Measurements from ENCODE around the gene LSS. TPM values are rescaled to one million over a fixed set of nuclear protein-coding genes. Genes with fewer than 3 reads are reported as not detected.

The LSS gene
- total RNA-seq, 4 donors from 2014 or later = 55.5 to 131 (median 115) TPM

DNA sequence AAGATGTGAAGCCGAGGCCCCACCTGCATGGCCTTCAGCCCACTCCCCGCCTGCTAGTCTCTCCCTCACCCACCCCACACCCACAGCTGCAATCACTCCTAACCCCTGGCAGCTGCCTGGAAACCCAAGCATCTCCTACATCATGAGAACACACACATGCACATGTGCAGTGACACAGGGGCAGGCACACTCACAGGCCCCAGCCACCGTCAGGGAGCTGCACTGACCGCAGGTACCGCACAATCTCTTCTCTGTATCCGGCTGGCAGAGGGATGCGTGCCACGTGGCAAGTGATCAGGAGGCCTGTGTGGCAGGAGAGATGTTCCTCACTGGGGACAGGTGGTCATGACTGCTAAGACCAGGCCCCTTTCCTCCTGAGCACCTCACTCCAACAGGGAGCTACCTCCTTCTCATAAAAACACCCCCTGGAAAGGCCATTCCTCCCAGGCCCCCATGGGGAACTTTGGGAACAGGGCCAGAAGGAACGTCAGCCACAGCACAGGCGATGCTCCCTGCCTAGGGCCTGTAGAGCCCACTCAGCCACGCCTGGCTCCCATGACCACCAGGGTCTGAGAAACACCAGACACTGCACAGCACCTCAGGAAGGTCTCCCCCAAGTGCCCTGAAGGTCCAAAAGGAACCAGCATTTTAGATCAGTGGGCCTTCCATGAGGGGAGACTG, 6.0 kb downstream of the LSS start:
- intact Hi-C loops (cut with DNase I) = loop anchor here (10.0 kb wide), 1 partner anchor 102 kb away; the partner anchor contains the start of genes C21orf58 and PCNT

DNA sequence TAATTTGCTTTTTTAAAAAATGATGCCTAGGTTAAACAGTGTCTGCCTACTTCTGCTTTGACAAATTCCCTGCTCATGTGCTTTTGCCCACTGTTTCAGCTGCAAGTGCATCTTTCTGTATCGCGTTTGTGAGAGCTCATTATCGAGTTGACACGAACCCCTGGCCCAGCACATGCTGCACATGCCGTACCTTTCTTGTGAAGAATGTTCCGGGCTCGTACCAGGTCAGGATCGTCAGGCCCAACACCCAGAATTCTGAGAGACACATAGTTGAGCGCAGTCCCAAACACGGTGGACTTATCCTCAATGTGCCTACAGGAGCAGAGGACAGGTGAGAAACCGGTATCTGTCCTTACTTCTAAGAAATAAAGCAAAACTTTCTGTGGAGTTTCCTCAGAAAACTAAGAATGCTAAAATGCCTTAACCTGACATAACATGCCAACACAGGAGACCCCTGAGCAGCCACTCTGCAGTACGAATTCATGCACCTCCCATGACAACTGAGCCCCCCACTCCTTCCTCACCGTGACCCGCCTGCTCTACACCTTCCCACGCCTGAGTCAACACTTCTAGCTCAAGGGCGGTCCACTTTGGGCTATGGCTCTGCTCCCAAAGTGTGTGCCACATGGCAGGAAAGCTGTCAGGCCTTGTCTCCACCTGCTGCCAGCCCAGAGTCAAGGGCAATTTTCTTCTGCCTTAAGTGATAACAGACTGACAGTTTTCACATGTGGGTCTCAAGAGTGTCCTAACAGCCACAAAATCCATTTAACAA, 6.7 kb downstream of the LSS start:
- intact Hi-C loops (cut with DNase I) = loop anchor here (10.0 kb wide), 1 partner anchor 103 kb away; the partner anchor contains the start of genes C21orf58 and PCNT
- no peak for DNase-seq
- Histone ChIP-seq H3K9me3 (no peaks in the 10 kb centered on the region), H3K27me3 (no peaks in the 10 kb centered on the region), H3K36me3 (peaks cover 5 to 70% (median 28%) of the 10 kb centered on the region in 3 donors), H3K27ac (no peak overlapping the region), H3K4me1 (peaks cover 2 to 26% (median 13%) of the 10 kb centered on the region in 3 donors), H3K4me3 (no peak overlapping the region)
- WGBS, 2 donors = 83 to 91% methylated on average over 15 to 16 of the region's 16 CpGs
- TF ChIP-seq, protein P1, sequence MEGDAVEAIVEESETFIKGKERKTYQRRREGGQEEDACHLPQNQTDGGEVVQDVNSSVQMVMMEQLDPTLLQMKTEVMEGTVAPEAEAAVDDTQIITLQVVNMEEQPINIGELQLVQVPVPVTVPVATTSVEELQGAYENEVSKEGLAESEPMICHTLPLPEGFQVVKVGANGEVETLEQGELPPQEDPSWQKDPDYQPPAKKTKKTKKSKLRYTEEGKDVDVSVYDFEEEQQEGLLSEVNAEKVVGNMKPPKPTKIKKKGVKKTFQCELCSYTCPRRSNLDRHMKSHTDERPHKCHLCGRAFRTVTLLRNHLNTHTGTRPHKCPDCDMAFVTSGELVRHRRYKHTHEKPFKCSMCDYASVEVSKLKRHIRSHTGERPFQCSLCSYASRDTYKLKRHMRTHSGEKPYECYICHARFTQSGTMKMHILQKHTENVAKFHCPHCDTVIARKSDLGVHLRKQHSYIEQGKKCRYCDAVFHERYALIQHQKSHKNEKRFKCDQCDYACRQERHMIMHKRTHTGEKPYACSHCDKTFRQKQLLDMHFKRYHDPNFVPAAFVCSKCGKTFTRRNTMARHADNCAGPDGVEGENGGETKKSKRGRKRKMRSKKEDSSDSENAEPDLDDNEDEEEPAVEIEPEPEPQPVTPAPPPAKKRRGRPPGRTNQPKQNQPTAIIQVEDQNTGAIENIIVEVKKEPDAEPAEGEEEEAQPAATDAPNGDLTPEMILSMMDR (IDR thresholded peaks at IDR 0.05) = no peak
- TF ChIP-seq POLR2A (IDR thresholded peaks at IDR 0.05) = no peak

More for the DNA sequence above, 6.0 kb downstream of the LSS start:
- H3K36me3 ChIP-seq = peaks cover 5 to 63% (median 28%) of the 10 kb centered on the region in 3 donors
- H3K4me1 ChIP-seq = peaks cover 9 to 33% (median 20%) of the 10 kb centered on the region in 3 donors
- no peak overlapping the region for H3K4me3 ChIP-seq
- TF ChIP-seq POLR2A (IDR thresholded peaks at IDR 0.05) = no peak
- TF ChIP-seq, protein P1 (IDR thresholded peaks at IDR 0.05) = no peak
- no peaks in the 10 kb centered on the region for H3K9me3 ChIP-seq
- DNase-seq = no peak
- H3K27ac ChIP-seq = no peak overlapping the region
- H3K27me3 ChIP-seq = no peaks in the 10 kb centered on the region
- WGBS, 2 donors = 50 to 80% methylated on average over 3 to 8 of the region's 11 CpGs

DNA sequence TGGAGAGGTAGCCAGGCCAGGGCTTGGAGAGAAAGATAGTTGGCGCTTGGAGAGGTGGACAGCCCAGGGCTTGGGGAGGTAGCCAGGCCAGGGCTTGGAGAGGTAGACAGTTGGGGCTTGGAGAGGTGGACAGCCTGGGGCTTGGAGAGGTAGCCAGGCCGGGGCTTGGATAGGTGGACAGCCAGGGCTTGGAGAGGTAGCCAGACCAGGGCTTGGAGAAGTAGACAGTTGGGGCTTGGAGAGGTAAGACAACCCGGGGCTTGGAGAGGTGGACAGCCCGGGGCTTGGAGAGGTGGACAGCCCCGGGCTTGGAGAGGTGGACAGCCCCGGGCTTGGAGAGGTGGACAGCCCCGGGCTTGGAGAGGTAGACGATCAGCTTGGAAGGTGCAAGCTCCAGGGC, 7.7 kb downstream of the LSS start:
- 88 to 90% methylated on average over 8 of the region's 8 CpGs for WGBS, 2 donors
- H3K4me3 ChIP-seq = no peak overlapping the region
- no peaks in the 10 kb centered on the region for H3K27me3 ChIP-seq
- H3K9me3 ChIP-seq = no peaks in the 10 kb centered on the region
- no peak overlapping the region for H3K27ac ChIP-seq
- peaks cover 12 to 80% (median 34%) of the 10 kb centered on the region in 3 donors for H3K36me3 ChIP-seq
- DNase-seq = no peak
- intact Hi-C loops (cut with DNase I) = loop anchor here (10.0 kb wide), 1 partner anchor 104 kb away; the partner anchor contains the start of genes C21orf58 and PCNT
- no peak for TF ChIP-seq POLR2A (IDR thresholded peaks at IDR 0.05)
- TF ChIP-seq, protein P1 (IDR thresholded peaks at IDR 0.05) = no peak
- peaks cover 0 to 16% (median 3%) of the 10 kb centered on the region in 3 donors for H3K4me1 ChIP-seq

DNA sequence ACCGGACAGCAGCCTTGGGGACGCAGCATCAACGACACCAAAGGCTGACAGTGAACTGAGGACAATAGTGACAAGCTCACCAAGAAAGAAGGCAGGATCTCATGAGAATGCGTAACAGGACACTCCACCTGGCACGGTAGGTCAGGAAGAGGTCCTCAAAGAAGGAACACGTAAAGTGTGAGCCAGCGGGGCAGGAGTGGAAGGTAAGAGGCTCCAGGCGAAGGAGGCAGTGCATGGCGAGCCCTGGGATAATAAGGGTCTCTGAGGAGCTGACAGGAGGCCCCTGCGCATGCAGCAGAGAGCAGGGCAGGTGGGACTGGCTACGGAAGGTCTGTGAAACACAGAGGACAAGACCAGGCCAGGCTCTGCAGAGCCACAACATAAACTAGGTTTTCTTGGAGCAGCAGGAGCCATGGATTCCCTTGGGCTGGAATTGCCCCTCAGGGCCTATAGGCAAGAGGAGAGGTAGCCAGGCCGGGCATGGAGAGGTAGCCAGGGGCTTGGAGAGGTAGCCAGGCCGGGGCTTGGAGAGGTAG, 8.2 kb downstream of the LSS start:
- 88 to 95% methylated on average over 13 of the region's 13 CpGs for WGBS, 2 donors

More for the DNA sequence above, 8.2 kb downstream of the LSS start:
- peaks cover 0 to 11% (median 0%) of the 10 kb centered on the region in 3 donors for H3K4me1 ChIP-seq
- H3K36me3 ChIP-seq = peaks cover 18 to 86% (median 38%) of the 10 kb centered on the region in 3 donors
- intact Hi-C loops (cut with DNase I) = loop anchor here (10.0 kb wide), 1 partner anchor 104 kb away; the partner anchor contains the start of genes C21orf58 and PCNT
- no peak for DNase-seq
- no peaks in the 10 kb centered on the region for H3K27me3 ChIP-seq
- no peak overlapping the region for H3K27ac ChIP-seq
- no peak overlapping the region for H3K4me3 ChIP-seq
- no peak for TF ChIP-seq POLR2A (IDR thresholded peaks at IDR 0.05)
- TF ChIP-seq, protein P1 (IDR thresholded peaks at IDR 0.05) = no peak
- no peaks in the 10 kb centered on the region for H3K9me3 ChIP-seq
